HepG2 (cell line): ENCODE results near the gene NEDD8. TPM values are rescaled to one million over a fixed set of nuclear protein-coding genes. Genes with fewer than 3 reads are reported as not detected.

Experiments used
- ATAC-seq: fragments of 200-7000 bp; cut with Tn5 transposase; 3 replicates; pipeline ENCODE4 v1.9.1; 2020; ENCODE audit warnings: mild to moderate bottlenecking, moderate library complexity
- BruUV-seq: library from RNA; stranded (reverse); fragments of 400-500 nt; replicated peaks from 2 replicates; lab custom pipeline; 2021; lab: Mats Ljungman, UMichigan
- CTCF ChIA-PET: fragments of 300-600 bp; formaldehyde crosslinking; extraction: SDS; loops from one replicate; lab custom pipeline; 2021; ENCODE audit warnings: low total read pairs, inconsistent platforms, low intra/inter-chr PET ratio; lab: Yijun Ruan, JAX
- POLR2A ChIA-PET: fragments of 350-600 bp; sonication (Branson Sonifier 250); formaldehyde crosslinking; loops from one replicate; lab custom pipeline; 2020; ENCODE audit warnings: antibody characterized with exemption, inconsistent platforms; lab: Yijun Ruan, JAX
- DNase-seq: peaks from one replicate; pipeline ENCODE4 v3.0.0-alpha.2; 2015; ENCODE audit warnings: low spot score
- FAIRE-seq: peaks from 3 replicates; lab custom pipeline; 2011; peaks lifted over from hg19 to GRCh38; lab: Jason Lieb, UNC
- H2AFZ ChIP-seq: one replicate; pipeline ENCODE4 v1.6.1; 2011; ENCODE audit warnings: low read length, inconsistent platforms
- H3K27ac ChIP-seq: fragments of 300-600 bp; 3 replicates; pipeline ENCODE4 v1.8.0; 2011; ENCODE audit warnings: mixed run types, mild to moderate bottlenecking, mixed read lengths, low read length, inconsistent platforms; ENCODE audit not compliant: insufficient read depth; ENCODE audit errors: extremely low read length
- H3K27me3 ChIP-seq, 2 experiments: fragments of 200-600 bp in 1 of 2; 2 replicates in 1 of 2; 3 replicates in 1 of 2; pipeline versions ENCODE4 v1.6.0 to v1.8.0; 2011; ENCODE audit warnings: low read length in 2 of 2, mild to moderate bottlenecking in 2 of 2, moderate library complexity in 2 of 2, inconsistent platforms in 1 of 2; ENCODE audit not compliant: insufficient read depth in 2 of 2, control insufficient read depth in 1 of 2
- H3K36me3 ChIP-seq, 2 experiments: fragments of 200-600 bp in 1 of 2; replicated peaks in 1 of 2; 2 replicates in 1 of 2; 3 replicates in 1 of 2; pipeline versions ENCODE4 v1.5.1 to v1.8.0; 2011; ENCODE audit warnings: low read length in 2 of 2, inconsistent platforms in 1 of 2; ENCODE audit not compliant: insufficient read depth in 2 of 2, control insufficient read depth in 1 of 2
- H3K4me1 ChIP-seq: 2 replicates; pipeline ENCODE4 v1.5.1; 2012; ENCODE audit warnings: low read length, inconsistent platforms; ENCODE audit not compliant: insufficient read depth
- H3K4me2 ChIP-seq: 2 replicates; pipeline ENCODE4 v1.6.0; 2011; ENCODE audit warnings: low read depth, low read length, inconsistent platforms
- H3K4me3 ChIP-seq, 3 experiments: fragments of 200-600 bp in 1 of 3; sonication (generic), shearing (Covaris generic) in 1 of 3; replicated peaks in 1 of 3; 2 replicates each; pipeline ENCODE4 v1.5.1; 2011 to 2016; ENCODE audit warnings: low read length in 3 of 3, inconsistent platforms in 2 of 3, low read depth in 2 of 3, mild to moderate bottlenecking in 2 of 3, control low read depth in 1 of 3, mixed read lengths in 1 of 3; ENCODE audit not compliant: insufficient read depth in 1 of 3
- H3K79me2 ChIP-seq: one replicate; pipeline ENCODE4 v1.6.1; 2011; ENCODE audit warnings: low read length, inconsistent platforms; ENCODE audit not compliant: insufficient read depth
- H3K9ac ChIP-seq: 2 replicates; pipeline ENCODE4 v1.6.0; 2011; ENCODE audit warnings: mild to moderate bottlenecking, low read depth, low read length, inconsistent platforms; ENCODE audit not compliant: insufficient read depth
- H3K9me3 ChIP-seq: 2 replicates; pipeline ENCODE4 v1.5.1; 2012; ENCODE audit warnings: mild to moderate bottlenecking, low read length
- H4K20me1 ChIP-seq: 2 replicates; pipeline ENCODE4 v1.6.0; 2011; ENCODE audit warnings: inconsistent platforms, mild to moderate bottlenecking, low read length, moderate library complexity; ENCODE audit not compliant: insufficient read depth
- ATF1 ChIP-seq: IDR thresholded peaks from 2 replicates; pipeline ENCODE4 v1.6.1; 2016; ENCODE audit warnings: mild to moderate bottlenecking, control low read depth
- FOXC1 ChIP-seq: sonication (generic); formaldehyde crosslinking; IDR thresholded peaks from 2 replicates; pipeline ENCODE4 v1.8.0; 2022; ENCODE audit warnings: mild to moderate bottlenecking, missing genetic modification reagents, borderline replicate concordance
- KMT2A ChIP-seq: sonication (generic); formaldehyde crosslinking; IDR thresholded peaks from 2 replicates; pipeline ENCODE4 v1.4.0; 2020; ENCODE audit warnings: missing genetic modification reagents
- PAWR ChIP-seq: sonication (generic); formaldehyde crosslinking; IDR thresholded peaks from 2 replicates; pipeline ENCODE4 v1.4.0; 2020; ENCODE audit warnings: missing genetic modification reagents, mild to moderate bottlenecking, borderline replicate concordance
- RXRA ChIP-seq: sonication (generic); formaldehyde crosslinking; IDR thresholded peaks from 2 replicates; pipeline ENCODE4 v1.5.1; 2020; ENCODE audit warnings: missing genetic modification reagents
- SSRP1 ChIP-seq: IDR thresholded peaks from 2 replicates; pipeline ENCODE4 v1.6.1; 2016; ENCODE audit warnings: control low read depth
- ZC3H4 ChIP-seq: sonication (generic); formaldehyde crosslinking; IDR thresholded peaks from 2 replicates; pipeline ENCODE4 v1.4.0; 2020; ENCODE audit warnings: missing genetic modification reagents, borderline replicate concordance
- ZFAT ChIP-seq: sonication (generic); formaldehyde crosslinking; conservative IDR thresholded peaks from 2 replicates; pipeline ENCODE4 v1.8.1; 2023; ENCODE audit warnings: missing genetic modification reagents, inconsistent platforms
- ZNF343 ChIP-seq: sonication (generic); formaldehyde crosslinking; IDR thresholded peaks from 2 replicates; pipeline ENCODE4 v1.4.0; 2020; ENCODE audit warnings: mild to moderate bottlenecking, missing genetic modification reagents
- ZNF354B ChIP-seq: sonication (generic); formaldehyde crosslinking; IDR thresholded peaks from 2 replicates; pipeline ENCODE4 v1.8.0; 2022; ENCODE audit warnings: mild to moderate bottlenecking, missing genetic modification reagents
- ZNF547 ChIP-seq: sonication (generic); formaldehyde crosslinking; IDR thresholded peaks from 2 replicates; pipeline ENCODE4 v1.5.1; 2020; ENCODE audit warnings: mild to moderate bottlenecking, missing genetic modification reagents
- ZNF569 ChIP-seq: sonication (generic); formaldehyde crosslinking; IDR thresholded peaks from 2 replicates; pipeline ENCODE4 v1.5.0; 2020; ENCODE audit warnings: mild to moderate bottlenecking, missing genetic modification reagents, moderate library complexity, borderline replicate concordance
- ZZZ3 ChIP-seq: sonication (generic); formaldehyde crosslinking; IDR thresholded peaks from 2 replicates; pipeline ENCODE4 v1.4.0; 2020; ENCODE audit warnings: missing genetic modification reagents, mild to moderate bottlenecking, borderline replicate concordance
- WGBS: methylation state at CpG from one replicate; pipeline ENCODE4 v1.1.6; 2017; ENCODE audit warnings: low lambda C conversion rate; 5-methylcytosine and 5-hydroxymethylcytosine counted together
- in situ Hi-C: cut with HindIII; loops from 2 replicates; pipeline ENCODE4 v1.10.0; 2017; ENCODE audit warnings: low pct_unique_long_range_greater_than_20kb; ENCODE audit not compliant: extremely low pct_ligation_motif_present
- intact Hi-C: fragments of 100-400 bp; cut with micrococcal nuclease; formaldehyde crosslinking; loops from one replicate; pipeline ENCODE4 v1.10.0; 2022; ENCODE audit not compliant: unreplicated experiment
- polyA plus RNA-seq, 8 experiments: library from polyadenylated mRNA; depleted of rRNA in 3 of 8; stranded (reverse) in 7 of 8; unstranded in 1 of 8; fragments of >200 nt; fragmentation: Illumina TruSeq in 4 of 8; extraction: Trizol in 4 of 8; gene quantifications; 2 replicates each; pipeline versions ENCODE4 v1.2.1 to v1.2.3, GENCODE V29; 2011 to 2016; ENCODE audit warnings: low read depth in 4 of 8, missing spikeins in 1 of 8, mixed read lengths in 1 of 8; ENCODE audit not compliant: insufficient read depth in 1 of 8
- total RNA-seq, 5 experiments: library from RNA; depleted of rRNA; stranded (reverse); fragments of >200 nt; fragmentation: Illumina TruSeq; extraction: Trizol; gene quantifications; 2 replicates each; pipeline ENCODE4 v1.2.3, GENCODE V29; 2016; ENCODE audit warnings: low read depth in 1 of 5
- TF ChIP-seq, protein P1 (sequence below): sonication (generic); formaldehyde crosslinking; IDR thresholded peaks from 2 replicates; pipeline ENCODE4 v1.4.0; 2020; ENCODE audit warnings: mild to moderate bottlenecking, missing genetic modification reagents, borderline replicate concordance
- TF ChIP-seq, protein P2 (sequence below): sonication (generic); formaldehyde crosslinking; IDR thresholded peaks from 2 replicates; pipeline ENCODE4 v1.4.0; 2020; ENCODE audit warnings: missing genetic modification reagents, borderline replicate concordance
- TF ChIP-seq, protein P3 (sequence below): IDR thresholded peaks from 2 replicates; pipeline ENCODE4 v1.6.1; 2016

NEDD8 gene
- total and polyA plus RNA-seq, 2 of the 13 experiments (the other 11 are each of a cell fraction or from before 2014, with no cell fraction given), result 535 to 713 TPM

DNA sequence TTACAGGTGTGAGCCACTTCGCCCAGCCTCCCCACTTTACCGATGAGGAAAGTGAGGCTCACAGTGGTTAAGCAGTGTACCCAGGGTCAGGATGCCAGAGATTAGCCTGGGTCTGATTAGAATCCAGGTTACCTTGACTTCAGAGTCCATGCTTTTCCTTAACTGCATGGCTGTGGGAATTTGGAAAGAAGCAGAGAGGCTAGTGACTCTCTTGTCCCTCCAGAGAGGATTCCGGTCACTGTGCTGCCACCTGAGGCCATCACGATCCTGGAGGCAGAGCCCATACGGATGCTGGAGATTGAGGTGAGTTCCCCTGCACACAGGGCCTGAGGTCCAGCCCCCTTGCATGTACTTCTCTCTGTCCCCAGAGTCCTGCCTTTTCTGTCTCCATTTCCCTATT, 55.6 kb downstream of the NEDD8 start:
- POLR2A ChIA-PET, result interaction anchor here (1.0 to 6.7 kb wide), 10 partner anchors 12 to 83 kb away, joined by 3 to 65 read pairs (median 6); partner anchors contain the start of genes DCAF11, EMC9, IPO4 and IRF9
- H4K20me1 ChIP-seq, result no peaks in the 10 kb centered on the region
- CTCF ChIA-PET, result no interaction called here
- WGBS, result 95% methylated on average over 5 of the region's 5 CpGs
- DNase-seq (no peak), ATAC-seq (no peak), FAIRE-seq (peak; percentile 15)
- TF ChIP-seq KMT2A (CRISPR knock-in tag) (0 out of 2 replicates have a peak, but pooled peaks have one; percentile 13), ZNF343 (CRISPR knock-in tag) (0 out of 2 replicates have a peak, but pooled peaks have one; percentile 62), SSRP1 (peak; percentile 86; the same call in 1 of the 2 replicates), PAWR (CRISPR knock-in tag) (0 out of 2 replicates have a peak, but pooled peaks have one; percentile 57), ZNF354B (CRISPR knock-in tag) (peak; percentile 53; the same call in 1 of the 2 replicates), ZFAT (CRISPR knock-in tag) (no peak), ZNF569 (CRISPR knock-in tag) (no peak), ZZZ3 (0 out of 2 replicates have a peak, but pooled peaks have one; percentile 19), ZNF547 (CRISPR knock-in tag) (0 out of 2 replicates have a peak, but pooled peaks have one; percentile 23), RXRA (CRISPR knock-in tag) (0 out of 2 replicates have a peak, but pooled peaks have one; percentile 7), ZC3H4 (peak; percentile 28; the same call in 1 of the 2 replicates), FOXC1 (CRISPR knock-in tag) (0 out of 2 replicates have a peak, but pooled peaks have one; percentile 22), ATF1 (CRISPR knock-in tag) (no peak)
- TF ChIP-seq, protein P1, sequence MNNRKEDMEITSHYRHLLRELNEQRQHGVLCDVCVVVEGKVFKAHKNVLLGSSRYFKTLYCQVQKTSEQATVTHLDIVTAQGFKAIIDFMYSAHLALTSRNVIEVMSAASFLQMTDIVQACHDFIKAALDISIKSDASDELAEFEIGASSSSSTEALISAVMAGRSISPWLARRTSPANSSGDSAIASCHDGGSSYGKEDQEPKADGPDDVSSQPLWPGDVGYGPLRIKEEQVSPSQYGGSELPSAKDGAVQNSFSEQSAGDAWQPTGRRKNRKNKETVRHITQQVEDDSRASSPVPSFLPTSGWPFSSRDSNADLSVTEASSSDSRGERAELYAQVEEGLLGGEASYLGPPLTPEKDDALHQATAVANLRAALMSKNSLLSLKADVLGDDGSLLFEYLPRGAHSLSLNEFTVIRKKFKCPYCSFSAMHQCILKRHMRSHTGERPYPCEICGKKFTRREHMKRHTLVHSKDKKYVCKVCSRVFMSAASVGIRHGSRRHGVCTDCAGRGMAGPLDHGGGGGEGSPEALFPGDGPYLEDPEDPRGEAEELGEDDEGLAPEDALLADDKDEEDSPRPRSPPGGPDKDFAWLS (CRISPR knock-in tag), result 0 out of 2 replicates have a peak, but pooled peaks have one; percentile 7
- TF ChIP-seq, protein P2, sequence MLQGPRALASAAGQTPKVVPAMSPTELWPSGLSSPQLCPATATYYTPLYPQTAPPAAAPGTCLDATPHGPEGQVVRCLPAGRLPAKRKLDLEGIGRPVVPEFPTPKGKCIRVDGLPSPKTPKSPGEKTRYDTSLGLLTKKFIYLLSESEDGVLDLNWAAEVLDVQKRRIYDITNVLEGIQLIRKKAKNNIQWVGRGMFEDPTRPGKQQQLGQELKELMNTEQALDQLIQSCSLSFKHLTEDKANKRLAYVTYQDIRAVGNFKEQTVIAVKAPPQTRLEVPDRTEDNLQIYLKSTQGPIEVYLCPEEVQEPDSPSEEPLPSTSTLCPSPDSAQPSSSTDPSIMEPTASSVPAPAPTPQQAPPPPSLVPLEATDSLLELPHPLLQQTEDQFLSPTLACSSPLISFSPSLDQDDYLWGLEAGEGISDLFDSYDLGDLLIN (CRISPR knock-in tag), result no peak
- TF ChIP-seq, protein P3, sequence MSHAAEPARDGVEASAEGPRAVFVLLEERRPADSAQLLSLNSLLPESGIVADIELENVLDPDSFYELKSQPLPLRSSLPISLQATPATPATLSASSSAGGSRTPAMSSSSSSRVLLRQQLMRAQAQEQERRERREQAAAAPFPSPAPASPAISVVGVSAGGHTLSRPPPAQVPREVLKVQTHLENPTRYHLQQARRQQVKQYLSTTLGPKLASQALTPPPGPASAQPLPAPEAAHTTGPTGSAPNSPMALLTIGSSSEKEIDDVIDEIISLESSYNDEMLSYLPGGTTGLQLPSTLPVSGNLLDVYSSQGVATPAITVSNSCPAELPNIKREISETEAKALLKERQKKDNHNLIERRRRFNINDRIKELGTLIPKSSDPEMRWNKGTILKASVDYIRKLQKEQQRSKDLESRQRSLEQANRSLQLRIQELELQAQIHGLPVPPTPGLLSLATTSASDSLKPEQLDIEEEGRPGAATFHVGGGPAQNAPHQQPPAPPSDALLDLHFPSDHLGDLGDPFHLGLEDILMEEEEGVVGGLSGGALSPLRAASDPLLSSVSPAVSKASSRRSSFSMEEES (CRISPR knock-in tag), result no peak
- intact Hi-C loops (no loop called here), in situ Hi-C loops (no loop called here)
- no peaks in the 10 kb centered on the region for H3K27me3 ChIP-seq
- H2AFZ ChIP-seq, result no peak overlapping the region
- no peaks in the 10 kb centered on the region for H3K9me3 ChIP-seq
- H3K4me2 ChIP-seq, result no peak overlapping the region
- no TSS peak for BruUV-seq
- H3K4me1 ChIP-seq, result no peaks in the 10 kb centered on the region
- H3K36me3 ChIP-seq, result peaks cover 37 to 40% of the 10 kb centered on the region in 2 experiments
- H3K27ac ChIP-seq, result no peak overlapping the region
- H3K79me2 ChIP-seq, result no peaks in the 10 kb centered on the region
- H3K4me3 ChIP-seq, result no peak overlapping the region
- no peak overlapping the region for H3K9ac ChIP-seq
